ENCODE results near the gene PIGB.

DNA sequence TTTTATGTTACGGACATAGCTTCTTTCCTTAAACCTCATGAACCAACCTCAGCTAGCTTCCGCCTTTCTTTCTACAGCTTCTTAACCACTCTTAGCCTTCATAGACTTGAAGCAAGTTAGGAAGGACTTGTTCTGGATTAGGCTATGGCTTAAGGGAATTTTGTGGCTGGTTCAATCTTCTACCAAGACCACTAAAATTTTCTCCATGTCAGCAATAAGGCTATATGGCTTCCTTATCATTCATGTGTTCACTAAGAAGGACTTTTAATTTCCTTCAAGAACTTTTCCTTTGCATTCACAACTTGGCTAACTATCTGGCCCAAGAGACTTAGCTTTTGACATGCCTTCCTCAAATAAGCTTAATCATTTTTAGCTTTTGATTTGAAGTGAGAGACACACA is 64.7 kb downstream of the PIGB start:
- TF ChIP-seq, protein P1, sequence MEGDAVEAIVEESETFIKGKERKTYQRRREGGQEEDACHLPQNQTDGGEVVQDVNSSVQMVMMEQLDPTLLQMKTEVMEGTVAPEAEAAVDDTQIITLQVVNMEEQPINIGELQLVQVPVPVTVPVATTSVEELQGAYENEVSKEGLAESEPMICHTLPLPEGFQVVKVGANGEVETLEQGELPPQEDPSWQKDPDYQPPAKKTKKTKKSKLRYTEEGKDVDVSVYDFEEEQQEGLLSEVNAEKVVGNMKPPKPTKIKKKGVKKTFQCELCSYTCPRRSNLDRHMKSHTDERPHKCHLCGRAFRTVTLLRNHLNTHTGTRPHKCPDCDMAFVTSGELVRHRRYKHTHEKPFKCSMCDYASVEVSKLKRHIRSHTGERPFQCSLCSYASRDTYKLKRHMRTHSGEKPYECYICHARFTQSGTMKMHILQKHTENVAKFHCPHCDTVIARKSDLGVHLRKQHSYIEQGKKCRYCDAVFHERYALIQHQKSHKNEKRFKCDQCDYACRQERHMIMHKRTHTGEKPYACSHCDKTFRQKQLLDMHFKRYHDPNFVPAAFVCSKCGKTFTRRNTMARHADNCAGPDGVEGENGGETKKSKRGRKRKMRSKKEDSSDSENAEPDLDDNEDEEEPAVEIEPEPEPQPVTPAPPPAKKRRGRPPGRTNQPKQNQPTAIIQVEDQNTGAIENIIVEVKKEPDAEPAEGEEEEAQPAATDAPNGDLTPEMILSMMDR (conservative IDR thresholded peaks at IDR 0.05 in 1 of 2, IDR thresholded peaks at IDR 0.05 in 1 of 2; ENCODE audit: low read depth in 1 of 2, low read length in 2 of 2), result no peak
- TF ChIP-seq EZH2 (IDR thresholded peaks at IDR 0.05; ENCODE audit: low read length, missing control alignments), result no peak

All from fibroblast of lung (primary cell).